Limb (tissue), 2 donors: ENCODE data around the gene OBI1.
"Not testable (repeated sequence)": the region's sequence is repeated elsewhere in the genome, so short reads cannot be mapped to it uniquely, and the experiment has no call there.

Source experiments
- DNase-seq, 2 donors: peaks; one replicate each; pipeline ENCODE4 v3.0.0-alpha.2; 2016; ENCODE audit errors: extremely low spot score in 2 of 2

OBI1 gene

DNA sequence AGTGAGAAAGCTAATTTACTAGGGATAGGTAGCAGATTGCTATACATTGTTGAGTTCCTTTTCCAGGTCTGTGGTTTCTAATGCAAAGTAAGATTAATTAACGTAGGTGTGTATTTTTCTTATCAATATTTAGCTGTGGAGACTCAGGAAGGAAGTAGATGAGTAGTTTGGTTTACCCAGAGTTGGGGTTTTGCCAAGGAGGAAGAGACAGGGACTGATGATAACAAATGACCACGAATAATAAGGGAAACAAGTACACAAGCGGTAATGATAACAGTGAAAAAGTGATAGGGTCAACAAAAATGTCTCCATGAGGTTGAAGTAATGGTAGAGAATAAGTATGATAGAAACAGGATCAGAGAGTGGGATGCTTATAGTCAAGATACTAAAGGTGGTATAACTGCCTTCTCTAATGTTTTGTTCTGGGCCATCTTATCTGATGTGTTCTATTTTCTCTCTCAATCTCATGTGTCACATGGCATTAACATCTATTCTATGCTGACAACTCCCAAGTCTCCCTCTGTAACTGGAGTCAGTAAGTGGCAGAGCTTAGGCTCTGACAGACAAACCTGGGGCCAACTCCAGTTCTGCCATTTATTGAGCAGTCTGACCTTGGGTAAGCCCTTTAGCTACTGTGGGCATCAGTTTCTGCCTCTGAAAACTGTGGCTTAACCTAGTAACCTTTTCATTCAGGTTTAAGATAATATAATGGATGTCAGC, 8.8 kb downstream of the OBI1 start:
- DNase-seq = no peak

- not testable (repeated sequence) for DNase-seq
These were observed 11.8 kb downstream of the OBI1 start for GRCh38 chr13:78647109-78647678.

DNA sequence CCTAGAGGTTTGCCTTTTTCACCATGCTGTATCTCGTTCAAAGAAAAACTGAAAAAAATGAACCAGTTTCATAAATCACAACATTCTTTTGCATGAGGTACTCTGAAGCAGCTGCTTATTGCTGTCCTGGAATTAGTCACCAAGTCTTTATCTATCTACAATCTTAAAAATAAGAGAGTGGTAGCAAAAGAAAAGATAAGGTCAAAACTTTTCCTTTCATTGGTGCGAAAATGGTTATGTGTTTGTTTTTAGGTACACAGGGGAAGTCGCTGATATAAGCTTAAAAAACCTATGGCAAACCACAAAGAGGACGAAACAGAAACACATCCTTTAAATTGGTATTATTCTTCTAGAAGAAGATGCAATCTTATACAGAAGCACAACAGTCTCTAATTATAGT, 20.7 kb downstream of the OBI1 start:
- no peak for DNase-seq

DNA sequence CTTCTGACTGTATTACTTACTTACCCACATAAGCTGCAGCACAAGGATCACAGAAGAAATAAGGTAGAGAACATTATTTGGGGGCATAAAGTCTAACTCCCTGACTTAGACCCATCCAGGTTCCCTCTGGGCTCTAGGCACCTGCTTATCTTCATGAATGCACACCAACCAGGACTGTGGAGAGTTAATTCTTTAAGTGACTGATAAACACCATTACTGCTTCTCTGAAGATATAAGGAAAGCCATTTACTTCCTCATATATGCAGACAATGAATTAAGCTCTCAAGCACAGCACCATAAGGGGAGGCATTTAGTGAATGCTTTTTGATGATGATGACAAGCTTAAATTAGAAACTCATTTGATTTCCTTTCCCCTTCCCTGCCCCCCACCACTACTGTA, 22.5 kb downstream of the OBI1 start:
- DNase-seq = no peak

GRCh38 chr13:78632996-78633395, 26.0 kb downstream of the OBI1 start:
- DNase-seq = no peak

DNA sequence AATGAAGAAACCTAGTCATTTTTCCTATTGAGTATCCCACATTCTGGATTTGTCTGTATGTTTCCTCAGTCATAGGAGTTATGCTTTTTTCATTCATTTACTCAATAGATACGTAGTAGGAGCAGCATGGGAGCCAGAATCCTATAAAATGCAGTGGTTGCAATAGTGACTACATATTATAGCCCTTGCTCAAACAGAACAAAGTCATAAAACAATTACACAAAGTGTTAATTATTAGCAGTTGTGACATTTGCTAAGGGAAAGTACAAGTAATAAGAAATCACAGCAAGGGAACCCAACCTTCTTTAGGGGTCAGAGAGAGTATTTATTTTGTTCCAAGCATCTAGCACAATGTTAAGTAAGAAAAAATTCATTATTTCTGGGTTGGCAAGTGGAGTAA, 27.9 kb downstream of the OBI1 start:
- no peak for DNase-seq

DNA sequence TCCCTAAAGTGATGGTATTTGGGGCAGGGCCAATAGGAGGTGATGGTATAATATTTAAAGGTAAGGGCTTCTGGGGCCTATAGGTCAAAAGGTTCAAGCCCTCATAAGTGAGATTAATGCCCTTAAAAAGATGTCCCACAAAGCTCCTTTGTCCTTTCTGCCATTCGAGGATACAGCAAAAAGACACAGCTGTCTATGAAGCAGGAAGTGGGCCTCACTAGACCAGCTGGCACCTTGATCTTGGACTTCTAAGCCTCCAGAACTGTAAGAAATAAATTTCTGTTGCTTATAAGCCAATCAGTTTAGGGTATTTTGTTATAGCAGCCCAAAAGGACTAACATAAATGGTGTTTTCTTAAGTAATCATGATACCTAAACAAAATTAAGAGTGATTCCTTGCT, 28.4 kb downstream of the OBI1 start:
- no peak for DNase-seq

DNA sequence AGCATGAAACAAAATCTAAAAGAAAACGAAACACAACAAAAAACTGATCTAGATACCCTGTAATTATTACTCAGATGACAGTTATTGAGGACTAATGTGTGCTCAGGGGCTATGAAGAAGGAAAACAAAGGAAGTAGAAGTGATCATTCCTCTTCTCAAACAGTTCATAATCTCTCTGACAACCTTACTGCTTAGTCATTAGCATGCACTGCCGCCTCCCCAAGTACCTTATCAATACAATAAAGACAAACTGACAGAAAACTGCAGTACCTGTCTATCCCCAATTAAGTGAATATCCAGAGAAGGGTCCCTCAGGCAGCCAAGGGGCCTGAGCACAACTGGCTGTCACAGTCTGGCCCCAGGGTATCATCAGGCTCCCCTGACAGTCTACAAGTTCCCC, 33.6 kb downstream of the OBI1 start:
- DNase-seq = no peak

GRCh38 chr13:78623132-78623531, 35.8 kb downstream of the OBI1 start:
- DNase-seq = no peak

- DNase-seq = no peak
These were observed 38.0 kb downstream of the OBI1 start for GRCh38 chr13:78620936-78621470.

DNA sequence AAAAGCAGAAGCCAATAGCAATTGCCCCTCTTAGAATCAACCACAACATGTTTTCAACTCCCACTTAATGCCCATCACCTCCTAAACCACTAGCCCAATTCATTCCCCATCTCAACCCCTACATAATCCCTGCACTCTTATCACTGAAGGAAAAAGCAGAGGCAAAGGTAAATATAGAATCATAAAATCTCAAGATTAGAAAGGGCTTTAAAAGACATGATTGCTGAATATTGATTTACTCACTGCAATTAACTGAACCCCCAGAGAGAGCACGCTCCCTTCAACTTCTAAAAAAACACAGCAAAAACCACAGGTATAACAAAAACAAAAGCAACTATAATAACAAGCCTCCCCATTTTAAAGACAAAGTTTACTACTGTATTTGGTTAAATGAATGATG, 40.5 kb downstream of the OBI1 start:
- no peak for DNase-seq

DNA sequence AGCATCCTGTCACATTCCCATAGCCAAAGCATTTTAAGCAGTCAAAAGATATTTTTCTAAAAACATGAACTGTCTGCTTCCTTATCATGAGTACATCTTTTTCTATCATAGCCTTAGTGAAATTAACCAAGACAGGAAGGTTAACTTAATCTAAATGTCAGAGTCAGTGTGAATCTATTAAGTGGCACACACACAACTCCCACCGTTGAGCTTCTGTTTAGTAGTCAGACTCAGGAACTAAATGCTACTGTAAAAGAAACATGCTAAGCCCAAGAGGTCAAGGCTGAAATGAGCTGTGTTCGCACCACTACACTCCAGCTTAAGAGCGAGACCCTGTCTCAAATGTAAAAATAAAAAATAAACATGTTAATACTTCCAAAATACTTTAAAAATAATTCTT, 47.9 kb downstream of the OBI1 start:
- DNase-seq = no peak

GRCh38 chr13:78610381-78610883, 48.5 kb downstream of the OBI1 start:
- no peak for DNase-seq

DNA sequence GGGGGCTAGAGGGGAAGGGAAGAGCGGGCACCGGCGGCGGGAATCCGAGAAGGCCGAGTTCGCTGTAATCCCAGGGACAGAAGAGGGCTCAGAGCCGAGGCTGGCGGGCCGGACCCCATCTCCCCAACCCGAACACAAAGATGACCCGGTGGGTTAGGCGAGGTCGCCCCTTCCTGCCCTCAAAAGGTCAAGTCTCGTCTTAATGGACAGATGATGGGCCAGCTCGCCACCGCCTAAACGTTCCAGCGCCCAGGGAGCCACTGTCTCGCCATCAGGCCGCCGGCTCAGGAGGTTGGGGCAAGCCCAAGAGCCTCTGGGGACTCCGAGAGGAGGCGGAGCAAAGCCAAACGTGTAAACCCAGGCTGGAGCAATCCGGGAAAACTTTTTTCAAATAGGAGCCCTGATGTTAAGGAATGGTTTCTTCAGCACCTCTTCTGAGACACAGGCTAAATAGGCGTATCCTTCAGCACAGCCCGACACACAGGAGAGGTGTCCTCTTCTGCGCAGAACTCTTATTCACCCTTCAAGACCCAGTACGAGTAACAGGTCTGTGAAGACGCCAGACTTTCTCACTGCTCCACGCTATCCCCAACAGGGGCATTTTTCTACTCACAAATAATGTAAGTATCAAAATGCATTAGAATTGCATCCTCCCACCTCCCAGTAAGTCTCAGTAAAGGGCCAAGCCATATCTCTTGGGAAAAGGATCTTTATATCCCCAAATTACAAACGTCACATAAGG, 49.3 kb downstream of the OBI1 start:
- peak in 1 of 2 donors; percentile 59 for DNase-seq

- peak in 1 of 2 donors; percentile 55 for DNase-seq
These were observed 50.1 kb downstream of the OBI1 start for GRCh38 chr13:78608688-78609463.

- no peak for DNase-seq
These were observed 50.7 kb downstream of the OBI1 start for GRCh38 chr13:78608252-78608687.

- peak in 1 of 2 donors; percentile 42 for DNase-seq
These were observed 51.3 kb downstream of the OBI1 start for GRCh38 chr13:78607409-78608251.

DNA sequence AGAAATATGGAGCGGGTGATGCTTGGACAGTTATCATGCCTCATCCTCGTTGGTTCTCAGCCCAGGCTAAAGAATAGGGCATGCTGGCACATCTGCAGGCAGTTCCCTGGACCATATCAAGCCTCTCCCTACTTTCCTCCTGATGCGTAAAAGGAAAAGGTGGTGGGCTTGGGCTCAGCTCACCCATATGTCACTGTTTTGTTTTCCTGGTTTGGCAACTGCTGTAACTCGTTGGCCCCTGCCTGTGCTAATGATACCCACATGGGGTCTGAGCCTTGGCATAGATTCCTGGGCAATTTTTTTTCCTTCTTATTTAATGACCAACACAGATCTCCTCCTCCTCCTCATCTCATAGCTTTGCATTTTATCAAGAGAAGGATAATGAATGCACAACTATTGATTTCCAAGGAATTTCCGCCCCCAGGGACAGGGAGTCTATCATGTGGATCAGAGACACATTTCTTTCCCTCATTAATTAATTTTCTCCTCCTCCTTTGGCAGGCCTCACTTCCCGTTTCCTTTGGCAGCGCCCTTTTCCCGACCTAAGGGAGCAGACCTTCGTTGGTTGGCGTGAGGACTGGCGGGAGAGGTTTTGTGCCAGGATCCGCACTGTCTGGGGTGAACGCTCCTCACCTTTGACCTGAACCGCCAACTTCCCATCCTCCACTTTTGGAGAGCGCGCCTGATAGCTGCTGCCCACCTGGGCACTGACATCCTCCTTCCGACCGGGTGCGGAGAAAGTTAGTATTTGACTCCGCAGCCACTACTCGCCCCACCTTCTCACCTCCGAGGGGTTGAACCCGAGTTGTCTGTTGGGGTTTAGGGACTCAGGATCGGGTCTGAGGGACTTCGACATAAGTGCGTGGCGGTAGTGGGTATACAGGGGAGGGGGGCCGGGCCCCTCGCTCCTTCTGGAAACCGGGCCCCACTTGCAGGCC, 52.2 kb downstream of the OBI1 start:
- no peak for DNase-seq
